Body of pancreas (tissue), 4 donors: ENCODE data around the gene ANTKMT. TPM values are rescaled to one million over a fixed set of nuclear protein-coding genes. Genes with fewer than 3 reads are reported as not detected.

Source experiments
- ATAC-seq: fragments of 150-250 bp; one replicate; pipeline ENCODE4 v1.9.1; 2016
- DNase-seq, 4 donors: peaks; one replicate each; pipeline ENCODE4 v3.0.0-alpha.2; 2019
- H3K27ac ChIP-seq, 4 donors: fragments of 200-600 bp; sonication (generic); 1 replicate in 3 of 4; 2 replicates in 1 of 4; pipeline versions ENCODE4 v1.5.1 to v1.6.1; 2016 to 2019; ENCODE audit warnings: mild to moderate bottlenecking in 1 of 4, mixed read lengths in 1 of 4, moderate library complexity in 1 of 4
- H3K27me3 ChIP-seq, 2 donors: fragments of 200-600 bp; sonication (generic); one replicate each; pipeline ENCODE4 v1.6.0; 2016; ENCODE audit warnings: mild to moderate bottlenecking in 1 of 2
- H3K36me3 ChIP-seq, 2 donors: fragments of 200-600 bp; sonication (generic); replicated peaks in 1 of 2; 2 replicates each; pipeline ENCODE4 v1.5.1; 2016; ENCODE audit warnings: low read depth in 2 of 2; ENCODE audit not compliant: insufficient read depth in 1 of 2
- H3K4me1 ChIP-seq: fragments of 200-600 bp; sonication (generic); one replicate; pipeline ENCODE4 v1.6.0; 2016
- H3K4me3 ChIP-seq, 2 donors: fragments of 200-600 bp; sonication (generic); 1 replicate in 1 of 2; 2 replicates in 1 of 2; pipeline ENCODE4 v1.5.1; 2016 to 2019
- H3K9me3 ChIP-seq, 3 donors: fragments of 200-600 bp; sonication (generic); 1 replicate in 2 of 3; 2 replicates in 1 of 3; pipeline ENCODE4 v1.5.1; 2016
- POLR2A ChIP-seq, 3 donors: fragments of 450-650 bp; IDR thresholded peaks; one replicate each; pipeline ENCODE4 v1.6.1; 2016; ENCODE audit warnings: antibody characterized with exemption in 3 of 3, mild to moderate bottlenecking in 2 of 3
- WGBS, 2 donors: methylation state at CpG; one replicate each; pipeline ENCODE4 v1.1.5; 2017; 5-methylcytosine and 5-hydroxymethylcytosine counted together
- intact Hi-C: fragments of 100-400 bp; cut with DNase I; formaldehyde crosslinking; loops from one replicate; pipeline ENCODE4 v1.15.1; 2023
- total RNA-seq, 2 donors: library from RNA; depleted of rRNA; stranded (reverse); fragments of >200 nt; gene quantifications; one replicate each; pipeline ENCODE4 v1.1.0, GENCODE V29; 2016
- TF ChIP-seq, protein P1 (sequence below), 7 experiments: fragments of 450-650 bp in 4 of 7; fragments of 200-600 bp in 3 of 7; sonication (generic) in 3 of 7; IDR thresholded peaks; one replicate each; pipeline ENCODE4 v1.5.1; 2016 to 2019; ENCODE audit warnings: antibody characterized with exemption in 7 of 7

Gene ANTKMT
- total RNA-seq, 2 donors from 2014 or later = 71.6 to 189 TPM

GRCh38 chr16:678858-679813, 41.8 kb upstream of the ANTKMT start:
- 28 to 65% methylated on average over 4 to 49 of the region's 52 CpGs for WGBS, 2 donors
- peak overlapping the region; percentile 86 to 95 (median 92) for H3K27ac ChIP-seq
- no peaks in the 10 kb centered on the region for H3K27me3 ChIP-seq
- peaks cover 7 to 12% of the 10 kb centered on the region in 2 donors for H3K36me3 ChIP-seq
- ATAC-seq = peak; percentile 41
- H3K4me3 ChIP-seq = no peak overlapping the region
- TF ChIP-seq, protein P1, sequence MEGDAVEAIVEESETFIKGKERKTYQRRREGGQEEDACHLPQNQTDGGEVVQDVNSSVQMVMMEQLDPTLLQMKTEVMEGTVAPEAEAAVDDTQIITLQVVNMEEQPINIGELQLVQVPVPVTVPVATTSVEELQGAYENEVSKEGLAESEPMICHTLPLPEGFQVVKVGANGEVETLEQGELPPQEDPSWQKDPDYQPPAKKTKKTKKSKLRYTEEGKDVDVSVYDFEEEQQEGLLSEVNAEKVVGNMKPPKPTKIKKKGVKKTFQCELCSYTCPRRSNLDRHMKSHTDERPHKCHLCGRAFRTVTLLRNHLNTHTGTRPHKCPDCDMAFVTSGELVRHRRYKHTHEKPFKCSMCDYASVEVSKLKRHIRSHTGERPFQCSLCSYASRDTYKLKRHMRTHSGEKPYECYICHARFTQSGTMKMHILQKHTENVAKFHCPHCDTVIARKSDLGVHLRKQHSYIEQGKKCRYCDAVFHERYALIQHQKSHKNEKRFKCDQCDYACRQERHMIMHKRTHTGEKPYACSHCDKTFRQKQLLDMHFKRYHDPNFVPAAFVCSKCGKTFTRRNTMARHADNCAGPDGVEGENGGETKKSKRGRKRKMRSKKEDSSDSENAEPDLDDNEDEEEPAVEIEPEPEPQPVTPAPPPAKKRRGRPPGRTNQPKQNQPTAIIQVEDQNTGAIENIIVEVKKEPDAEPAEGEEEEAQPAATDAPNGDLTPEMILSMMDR (IDR thresholded peaks at IDR 0.05) = no peak
- peak in 2 of 3 donors; percentile 39 to 45 for TF ChIP-seq POLR2A (IDR thresholded peaks at IDR 0.05)
- no peaks in the 10 kb centered on the region for H3K9me3 ChIP-seq
- intact Hi-C loops = no loop called here
- H3K4me1 ChIP-seq = peaks cover 65% of the 10 kb centered on the region
- DNase-seq = peak; percentile 77 to 87 (median 86)

GRCh38 chr16:679814-680624, 40.9 kb upstream of the ANTKMT start, which contains the start of gene STUB1:
STUB1 (plus strand) TSS chr16:680410; CDS start chr16:680526, 116 bp downstream.
- peak; percentile 64 for ATAC-seq
- Histone ChIP-seq H3K4me3 (peak within 1 kb of the TSS; percentile 0 to 29), H3K27ac (peak within 1 kb of the TSS; percentile 86 to 95 (median 92)), H3K27me3 (no peaks in the 10 kb centered on the region), H3K4me1 (peaks cover 59% of the 10 kb centered on the region), H3K36me3 (peaks cover 7 to 12% of the 10 kb centered on the region in 2 donors), H3K9me3 (no peaks in the 10 kb centered on the region)
- intact Hi-C loops = no loop called here
- peak; percentile 86 to 90 (median 87) for DNase-seq
- TF ChIP-seq, protein P1 (IDR thresholded peaks at IDR 0.05) = no peak
- peak; percentile 35 to 57 (median 41) for TF ChIP-seq POLR2A (IDR thresholded peaks at IDR 0.05)
- 0% methylated on average over 3 to 76 of the region's 91 CpGs for WGBS, 2 donors

GRCh38 chr16:680625-680945, 40.4 kb upstream of the ANTKMT start:
- DNase-seq (no peak), ATAC-seq (no peak)
- Histone ChIP-seq H3K27ac (peak overlapping the region; percentile 86 to 95 (median 92)), H3K4me3 (peak overlapping the region; percentile 0 to 29), H3K9me3 (no peaks in the 10 kb centered on the region), H3K4me1 (peaks cover 59% of the 10 kb centered on the region), H3K27me3 (no peaks in the 10 kb centered on the region), H3K36me3 (peaks cover 7 to 12% of the 10 kb centered on the region in 2 donors)
- no peak for TF ChIP-seq POLR2A (IDR thresholded peaks at IDR 0.05)
- TF ChIP-seq, protein P1 (IDR thresholded peaks at IDR 0.05) = no peak
- WGBS, 2 donors = 0% methylated on average over 35 of the region's 38 CpGs; no CpG with 5 or more reads in 1 of the 2 donors
- intact Hi-C loops = no loop called here

DNA sequence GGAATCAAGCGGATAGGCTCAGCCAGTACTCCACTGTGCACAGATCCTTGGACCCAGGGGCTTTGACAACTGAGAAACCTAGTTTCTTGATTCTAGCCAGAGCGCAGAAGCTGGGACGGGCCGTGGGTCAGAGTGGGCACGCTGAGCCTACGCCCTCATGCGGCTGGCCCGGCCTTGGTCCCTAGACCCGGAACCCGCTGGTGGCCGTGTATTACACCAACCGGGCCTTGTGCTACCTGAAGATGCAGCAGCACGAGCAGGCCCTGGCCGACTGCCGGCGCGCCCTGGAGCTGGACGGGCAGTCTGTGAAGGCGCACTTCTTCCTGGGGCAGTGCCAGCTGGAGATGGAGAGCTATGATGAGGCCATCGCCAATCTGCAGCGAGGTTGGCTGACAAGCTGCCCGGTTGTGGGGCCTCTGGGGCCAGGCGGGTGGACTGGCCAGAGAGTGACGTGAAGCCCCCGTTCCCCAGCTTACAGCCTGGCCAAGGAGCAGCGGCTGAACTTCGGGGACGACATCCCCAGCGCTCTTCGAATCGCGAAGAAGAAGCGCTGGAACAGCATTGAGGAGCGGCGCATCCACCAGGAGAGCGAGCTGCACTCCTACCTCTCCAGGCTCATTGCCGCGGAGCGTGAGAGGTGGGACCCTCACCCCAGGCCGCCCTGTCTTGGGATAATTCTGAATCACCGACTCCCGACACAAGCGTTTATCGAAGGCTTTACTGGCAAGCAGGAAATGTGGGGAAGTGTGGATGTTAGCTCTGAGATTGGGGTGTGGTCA, 39.8 kb upstream of the ANTKMT start:
- peaks cover 60% of the 10 kb centered on the region for H3K4me1 ChIP-seq

More for the DNA sequence above, 39.8 kb upstream of the ANTKMT start:
- peaks cover 7 to 12% of the 10 kb centered on the region in 2 donors for H3K36me3 ChIP-seq
- intact Hi-C loops = no loop called here
- 38 to 81% methylated on average over 6 to 44 of the region's 44 CpGs for WGBS, 2 donors
- ATAC-seq (no peak), DNase-seq (peak; percentile 58 to 64 (median 61))
- H3K9me3 ChIP-seq = no peaks in the 10 kb centered on the region
- no peaks in the 10 kb centered on the region for H3K27me3 ChIP-seq
- TF ChIP-seq POLR2A (IDR thresholded peaks at IDR 0.05) = no peak
- TF ChIP-seq, protein P1 (IDR thresholded peaks at IDR 0.05) = no peak
- peak overlapping the region; percentile 0 to 29 for H3K4me3 ChIP-seq
- H3K27ac ChIP-seq = peak overlapping the region in 3 of 4 donors; percentile 86 to 95 (median 90)
